Uterus (tissue), 2 donors: ENCODE measurements around the gene WDR5.

ENCODE experiments used
- CTCF ChIP-seq, 4 experiments: fragments of 200-600 bp in 2 of 4; fragments of 450-650 bp in 2 of 4; sonication (generic) in 2 of 4; IDR thresholded peaks; one replicate each; pipeline ENCODE4 v1.5.1; 2016 to 2019; ENCODE audit warnings: antibody characterized with exemption in 4 of 4, mild to moderate bottlenecking in 2 of 4, moderate library complexity in 1 of 4
- POLR2A ChIP-seq, 2 donors: fragments of 450-650 bp; IDR thresholded peaks; one replicate each; pipeline ENCODE4 v1.6.1; 2016; ENCODE audit warnings: antibody characterized with exemption in 2 of 2, mild to moderate bottlenecking in 1 of 2, moderate library complexity in 1 of 2

GRCh38 chr9:134156564-134157377 lies 20.9 kb downstream of the WDR5 start:
- TF ChIP-seq CTCF (IDR thresholded peaks at IDR 0.05) (no peak), POLR2A (IDR thresholded peaks at IDR 0.05) (no peak)
